ENCODE data around the gene PRDM16. TPM values are rescaled to one million over a fixed set of nuclear protein-coding genes. Genes with fewer than 3 reads are reported as not detected.

PRDM16 gene
- total RNA-seq, 1 donor from 2014 or later: 6.7 TPM

GRCh38 chr1:3454811-3455618 is 386.0 kb downstream of the PRDM16 start:
- DNase-seq: no peak

GRCh38 chr1:3455670-3456448 is 386.9 kb downstream of the PRDM16 start:
- no peak for DNase-seq

GRCh38 chr1:3456449-3456963 is 387.5 kb downstream of the PRDM16 start:
- no peak for DNase-seq

- DNase-seq: no peak
Observed at GRCh38 chr1:3456964-3457909, 388.2 kb downstream of the PRDM16 start.

GRCh38 chr1:3457910-3458883 is 389.2 kb downstream of the PRDM16 start:
- no peak for DNase-seq

- DNase-seq: no peak
Observed at GRCh38 chr1:3459051-3459908, 390.3 kb downstream of the PRDM16 start.

- no peak for DNase-seq
Observed at GRCh38 chr1:3459940-3460671, 391.1 kb downstream of the PRDM16 start.

- no peak for DNase-seq
Observed at GRCh38 chr1:3460672-3461131, 391.7 kb downstream of the PRDM16 start.

- no peak for DNase-seq
Observed at GRCh38 chr1:3461238-3461933, 392.4 kb downstream of the PRDM16 start.

GRCh38 chr1:3461934-3462275 is 392.9 kb downstream of the PRDM16 start:
- no peak for DNase-seq

GRCh38 chr1:3462356-3463012 is 393.5 kb downstream of the PRDM16 start:
- no peak for DNase-seq

- DNase-seq: no peak
Observed at GRCh38 chr1:3463013-3463385, 394.0 kb downstream of the PRDM16 start.

- DNase-seq: no peak
Observed at GRCh38 chr1:3463408-3463863, 394.4 kb downstream of the PRDM16 start.

- no peak for DNase-seq
Observed at GRCh38 chr1:3463891-3464648, 395.1 kb downstream of the PRDM16 start.

- DNase-seq: no peak
Observed at GRCh38 chr1:3464649-3465025, 395.6 kb downstream of the PRDM16 start.

GRCh38 chr1:3465091-3465934 is 396.3 kb downstream of the PRDM16 start:
- no peak for DNase-seq

Measured in occipital lobe (tissue), 2 donors.